PC-9 (cell line): ENCODE data around the gene PDE7B.

Experiments used
- EZH2 ChIP-seq: fragments of 200-600 bp; sonication (generic); IDR thresholded peaks from 2 replicates; pipeline ENCODE4 v1.8.0; 2017; ENCODE audit warnings: antibody characterized with exemption, low read depth
- TF ChIP-seq, protein P1 (sequence below): fragments of 200-600 bp; sonication (generic); conservative IDR thresholded peaks from 2 replicates; pipeline ENCODE4 v1.6.1; 2017; ENCODE audit warnings: mixed run types, antibody characterized with exemption, mild to moderate bottlenecking, moderate library complexity

- TF ChIP-seq, protein P1, sequence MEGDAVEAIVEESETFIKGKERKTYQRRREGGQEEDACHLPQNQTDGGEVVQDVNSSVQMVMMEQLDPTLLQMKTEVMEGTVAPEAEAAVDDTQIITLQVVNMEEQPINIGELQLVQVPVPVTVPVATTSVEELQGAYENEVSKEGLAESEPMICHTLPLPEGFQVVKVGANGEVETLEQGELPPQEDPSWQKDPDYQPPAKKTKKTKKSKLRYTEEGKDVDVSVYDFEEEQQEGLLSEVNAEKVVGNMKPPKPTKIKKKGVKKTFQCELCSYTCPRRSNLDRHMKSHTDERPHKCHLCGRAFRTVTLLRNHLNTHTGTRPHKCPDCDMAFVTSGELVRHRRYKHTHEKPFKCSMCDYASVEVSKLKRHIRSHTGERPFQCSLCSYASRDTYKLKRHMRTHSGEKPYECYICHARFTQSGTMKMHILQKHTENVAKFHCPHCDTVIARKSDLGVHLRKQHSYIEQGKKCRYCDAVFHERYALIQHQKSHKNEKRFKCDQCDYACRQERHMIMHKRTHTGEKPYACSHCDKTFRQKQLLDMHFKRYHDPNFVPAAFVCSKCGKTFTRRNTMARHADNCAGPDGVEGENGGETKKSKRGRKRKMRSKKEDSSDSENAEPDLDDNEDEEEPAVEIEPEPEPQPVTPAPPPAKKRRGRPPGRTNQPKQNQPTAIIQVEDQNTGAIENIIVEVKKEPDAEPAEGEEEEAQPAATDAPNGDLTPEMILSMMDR = no peak
- TF ChIP-seq EZH2 = no peak
Measured at GRCh38 chr6:136184738-136185137, 333.2 kb downstream of the PDE7B start.
